GM12892 (cell line): ENCODE results near the gene UHMK1.

Experiments
- DNase-seq: peaks from one replicate; pipeline ENCODE4 v3.0.0; 2011; ENCODE audit not compliant: insufficient read length
- FAIRE-seq: peaks from 2 replicates; lab custom pipeline; 2011; peaks lifted over from hg19 to GRCh38; lab: Jason Lieb, UNC
- POLR2A ChIP-seq: IDR thresholded peaks from 2 replicates; pipeline ENCODE4 v1.6.1; 2011; ENCODE audit warnings: low read depth, low read length, control low read depth
- POLR2AphosphoS5 ChIP-seq: IDR thresholded peaks from 2 replicates; pipeline ENCODE4 v1.6.1; 2011; ENCODE audit warnings: low read depth, low read length, control low read depth
- TAF1 ChIP-seq: IDR thresholded peaks from 2 replicates; pipeline ENCODE4 v1.6.1; 2011; ENCODE audit warnings: low read depth, mild to moderate bottlenecking, control low read depth, low read length, borderline replicate concordance

Gene UHMK1

DNA sequence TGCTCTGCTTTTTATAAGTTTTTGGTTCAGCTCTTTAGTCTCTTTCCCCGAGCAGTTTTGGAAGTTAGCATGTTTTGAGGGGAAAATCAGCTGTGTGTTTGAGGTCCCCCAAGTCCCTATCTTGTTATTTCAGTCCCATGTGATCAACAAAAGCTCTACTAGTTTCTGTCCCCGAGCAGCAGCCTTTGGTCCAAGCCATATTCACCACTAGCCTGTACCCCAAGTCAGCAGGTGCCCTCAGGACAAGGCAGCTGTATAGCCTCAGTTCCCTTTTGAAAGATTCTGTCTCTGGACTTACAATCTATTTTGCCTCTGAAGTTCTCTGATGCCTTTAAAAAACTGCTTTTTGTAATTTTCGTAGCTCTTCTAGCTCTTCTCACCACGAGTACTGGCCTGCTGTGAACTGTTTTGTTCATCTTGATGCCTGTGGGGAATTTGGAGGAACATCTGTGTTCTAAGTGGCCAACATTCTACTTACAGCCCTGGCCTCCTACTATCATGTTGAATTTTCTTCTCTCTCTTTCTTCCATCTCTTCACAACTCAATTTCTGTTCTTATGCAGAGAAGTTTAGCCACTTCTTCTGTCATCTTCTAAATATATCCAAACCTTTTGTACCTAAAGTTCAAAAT, 80.6 kb downstream of the UHMK1 start:
- TF ChIP-seq POLR2AphosphoS5 (no peak), TAF1 (no peak), POLR2A (no peak)
- no peak for FAIRE-seq
- no peak for DNase-seq

DNA sequence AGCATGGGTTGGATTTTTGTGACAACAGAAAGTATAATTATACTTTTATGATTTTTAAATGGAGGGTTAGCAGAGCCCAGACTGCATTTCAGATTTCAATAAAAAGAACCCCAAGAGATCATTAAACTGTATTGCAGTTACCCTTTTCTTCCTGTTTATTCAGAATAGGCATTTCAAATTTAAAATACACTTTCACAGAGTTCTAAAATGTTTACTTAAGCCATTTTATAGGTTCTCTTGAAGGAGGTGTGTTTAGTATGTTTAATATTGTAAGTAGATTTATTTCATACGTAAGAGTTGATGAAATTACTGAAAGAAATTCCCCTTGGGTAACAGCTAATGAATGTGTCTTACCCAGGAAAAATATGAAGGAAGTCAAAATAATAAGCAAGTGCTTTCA, 81.3 kb downstream of the UHMK1 start:
- no peak for TF ChIP-seq TAF1
- no peak for TF ChIP-seq POLR2A
- TF ChIP-seq POLR2AphosphoS5 = no peak
- FAIRE-seq = no peak
- DNase-seq = no peak
